ENCODE results near the gene ENOSF1. TPM values are rescaled to one million over a fixed set of nuclear protein-coding genes. Genes with fewer than 3 reads are reported as not detected.

The ENOSF1 gene
- total RNA-seq, 3 donors from 2014 or later (not counting 1 experiment from before 2014, with no cell fraction given), result 36.3 to 51.5 (median 39.8) TPM

- ATAC-seq (peak; percentile 63 to 86 (median 80)), DNase-seq (peak in 1 of 2 donors; percentile 65)
- Mint-ChIP-seq H3K27me3 (ENCODE audit: low read depth in 2 of 2) (no peaks in the 10 kb centered on the region), H3K27ac (peak overlapping the region; percentile 54 to 58), H3K36me3 (no peaks in the 10 kb centered on the region), H3K4me1 (peaks cover 10 to 12% of the 10 kb centered on the region in 2 donors), H3K4me3 (no peak overlapping the region), H3K9me3 (no peaks in the 10 kb centered on the region)
- WGBS (ENCODE audit: insufficient coverage), result 25% methylated on average over 5 of the region's 5 CpGs
- no peak for TF ChIP-seq CTCF (IDR thresholded peaks at IDR 0.05)
- Histone ChIP-seq H3K4me3 (ENCODE audit: low read length) (no peak overlapping the region), H3K9me3 (ENCODE audit: control insufficient read depth, insufficient read depth, low read length) (no peaks in the 10 kb centered on the region), H3K27ac (ENCODE audit: low read length) (no peak overlapping the region), H3K27me3 (ENCODE audit: control insufficient read depth, insufficient read depth, low read length) (no peaks in the 10 kb centered on the region), H3K4me1 (ENCODE audit: control insufficient read depth, insufficient read depth, low read length) (peaks cover 11% of the 10 kb centered on the region), H3K36me3 (ENCODE audit: control insufficient read depth, insufficient read depth, low read length) (peaks cover 2% of the 10 kb centered on the region)
- intact Hi-C loops (cut with micrococcal nuclease), result no loop called here
Observed at GRCh38 chr18:681985-682384, 30.4 kb downstream of the ENOSF1 start.

- no peaks in the 10 kb centered on the region for H3K27me3 Mint-ChIP-seq (ENCODE audit: low read depth in 2 of 2)
- ATAC-seq (no peak), DNase-seq (no peak)
- peak overlapping the region in 1 of 2 donors; percentile 5 for H3K27ac Mint-ChIP-seq
- Histone ChIP-seq H3K4me3 (ENCODE audit: low read length) (no peak overlapping the region), H3K4me1 (ENCODE audit: control insufficient read depth, insufficient read depth, low read length) (peaks cover 11% of the 10 kb centered on the region), H3K27me3 (ENCODE audit: control insufficient read depth, insufficient read depth, low read length) (no peaks in the 10 kb centered on the region), H3K9me3 (ENCODE audit: control insufficient read depth, insufficient read depth, low read length) (no peaks in the 10 kb centered on the region), H3K36me3 (ENCODE audit: control insufficient read depth, insufficient read depth, low read length) (peaks cover 5% of the 10 kb centered on the region), H3K27ac (ENCODE audit: low read length) (no peak overlapping the region)
- no peaks in the 10 kb centered on the region for H3K36me3 Mint-ChIP-seq
- no peak for TF ChIP-seq CTCF (IDR thresholded peaks at IDR 0.05)
- H3K9me3 Mint-ChIP-seq, result no peaks in the 10 kb centered on the region
- H3K4me1 Mint-ChIP-seq, result peaks cover 10 to 12% of the 10 kb centered on the region in 2 donors
- intact Hi-C loops (cut with micrococcal nuclease), result no loop called here
- WGBS (ENCODE audit: insufficient coverage), result 95% methylated on average over 4 of the region's 4 CpGs
- H3K4me3 Mint-ChIP-seq, result no peak overlapping the region
Observed at GRCh38 chr18:680392-680791, 32.0 kb downstream of the ENOSF1 start.

GRCh38 chr18:679516-679915 is 32.9 kb downstream of the ENOSF1 start:
- no peaks in the 10 kb centered on the region for H3K9me3 ChIP-seq (ENCODE audit: control insufficient read depth, insufficient read depth, low read length)
- Mint-ChIP-seq H3K36me3 (no peaks in the 10 kb centered on the region), H3K27me3 (ENCODE audit: low read depth in 2 of 2) (no peaks in the 10 kb centered on the region), H3K27ac (peak overlapping the region in 1 of 2 donors; percentile 5), H3K9me3 (no peaks in the 10 kb centered on the region), H3K4me3 (no peak overlapping the region), H3K4me1 (peaks cover 10 to 12% of the 10 kb centered on the region in 2 donors)
- DNase-seq (no peak), ATAC-seq (no peak)
- peaks cover 11% of the 10 kb centered on the region for H3K4me1 ChIP-seq (ENCODE audit: control insufficient read depth, insufficient read depth, low read length)
- no peak for TF ChIP-seq CTCF (IDR thresholded peaks at IDR 0.05)
- intact Hi-C loops (cut with micrococcal nuclease), result no loop called here
- no peak overlapping the region for H3K27ac ChIP-seq (ENCODE audit: low read length)
- H3K4me3 ChIP-seq (ENCODE audit: low read length), result no peak overlapping the region
- WGBS (ENCODE audit: insufficient coverage), result 98% methylated on average over 4 of the region's 4 CpGs
- H3K36me3 ChIP-seq (ENCODE audit: control insufficient read depth, insufficient read depth, low read length), result peaks cover 9% of the 10 kb centered on the region
- H3K27me3 ChIP-seq (ENCODE audit: control insufficient read depth, insufficient read depth, low read length), result no peaks in the 10 kb centered on the region

- no peak for DNase-seq
- TF ChIP-seq CTCF (IDR thresholded peaks at IDR 0.05), result no peak
- Mint-ChIP-seq H3K27me3 (ENCODE audit: low read depth in 2 of 2) (no peaks in the 10 kb centered on the region), H3K4me1 (peaks cover 10 to 12% of the 10 kb centered on the region in 2 donors), H3K9me3 (no peaks in the 10 kb centered on the region), H3K36me3 (no peaks in the 10 kb centered on the region), H3K27ac (no peak overlapping the region), H3K4me3 (no peak overlapping the region)
- no peak for ATAC-seq
- WGBS (ENCODE audit: insufficient coverage), result 96% methylated on average over 15 of the region's 15 CpGs
- Histone ChIP-seq H3K9me3 (ENCODE audit: control insufficient read depth, insufficient read depth, low read length) (no peaks in the 10 kb centered on the region), H3K27me3 (ENCODE audit: control insufficient read depth, insufficient read depth, low read length) (no peaks in the 10 kb centered on the region), H3K4me1 (ENCODE audit: control insufficient read depth, insufficient read depth, low read length) (peaks cover 11% of the 10 kb centered on the region), H3K36me3 (ENCODE audit: control insufficient read depth, insufficient read depth, low read length) (peaks cover 12% of the 10 kb centered on the region), H3K27ac (ENCODE audit: low read length) (no peak overlapping the region), H3K4me3 (ENCODE audit: low read length) (no peak overlapping the region)
- intact Hi-C loops (cut with micrococcal nuclease), result no loop called here
Observed at GRCh38 chr18:678482-679182, 33.8 kb downstream of the ENOSF1 start.

All from natural killer cell (primary cell).